HepG2 (cell line): Measurements from ENCODE around the gene KDM4B. TPM values are rescaled to one million over a fixed set of nuclear protein-coding genes. Genes with fewer than 3 reads are reported as not detected.

Experiments used
- KLF9 ChIP-seq: IDR thresholded peaks from 2 replicates; pipeline ENCODE4 v1.6.1; 2016; ENCODE audit warnings: low read depth
- MXD3 ChIP-seq: IDR thresholded peaks from 2 replicates; pipeline ENCODE4 v1.6.1; 2016; ENCODE audit warnings: mild to moderate bottlenecking, missing biosample characterization, missing genetic modification reagents
- PAWR ChIP-seq: sonication (generic); formaldehyde crosslinking; IDR thresholded peaks from 2 replicates; pipeline ENCODE4 v1.4.0; 2020; ENCODE audit warnings: missing genetic modification reagents, mild to moderate bottlenecking, borderline replicate concordance
- TBX2 ChIP-seq: sonication (generic); formaldehyde crosslinking; IDR thresholded peaks from 2 replicates; pipeline ENCODE4 v1.5.0; 2020; ENCODE audit warnings: missing genetic modification reagents, mild to moderate bottlenecking, borderline replicate concordance
- ZBTB40 ChIP-seq, 2 experiments: fragments of 450-650 bp in 1 of 2; sonication (generic) in 1 of 2; formaldehyde crosslinking in 1 of 2; IDR thresholded peaks; 2 replicates each; pipeline versions ENCODE4 v1.6.1 to v1.8.0; 2016 to 2022; ENCODE audit warnings: antibody characterized with exemption in 1 of 2, mild to moderate bottlenecking in 1 of 2, missing genetic modification reagents in 1 of 2
- ZNF552 ChIP-seq: sonication (generic); formaldehyde crosslinking; IDR thresholded peaks from 2 replicates; pipeline ENCODE4 v1.9.0; 2022; ENCODE audit warnings: missing genetic modification reagents, mild to moderate bottlenecking, borderline replicate concordance
- ZNF747 ChIP-seq: sonication (generic); formaldehyde crosslinking; IDR thresholded peaks from 2 replicates; pipeline ENCODE4 v1.8.1; 2023; ENCODE audit warnings: missing genetic modification reagents, mild to moderate bottlenecking, borderline replicate concordance
- polyA plus RNA-seq, 8 experiments: library from polyadenylated mRNA; depleted of rRNA in 3 of 8; stranded (reverse) in 7 of 8; unstranded in 1 of 8; fragments of >200 nt; fragmentation: Illumina TruSeq in 4 of 8; extraction: Trizol in 4 of 8; gene quantifications; 2 replicates each; pipeline versions ENCODE4 v1.2.1 to v1.2.3, GENCODE V29; 2011 to 2016; ENCODE audit warnings: low read depth in 4 of 8, missing spikeins in 1 of 8, mixed read lengths in 1 of 8; ENCODE audit not compliant: insufficient read depth in 1 of 8
- total RNA-seq, 5 experiments: library from RNA; depleted of rRNA; stranded (reverse); fragments of >200 nt; fragmentation: Illumina TruSeq; extraction: Trizol; gene quantifications; 2 replicates each; pipeline ENCODE4 v1.2.3, GENCODE V29; 2016; ENCODE audit warnings: low read depth in 1 of 5
- TF ChIP-seq, protein P1 (sequence below): IDR thresholded peaks from 2 replicates; pipeline ENCODE4 v1.6.1; 2016; ENCODE audit warnings: low read depth, missing genetic modification reagents, missing compliant biosample characterization

KDM4B gene
- total and polyA plus RNA-seq, 2 of the 13 experiments (the other 11 are each of a cell fraction or from before 2014, with no cell fraction given), result 4.9 to 14.6 TPM

DNA sequence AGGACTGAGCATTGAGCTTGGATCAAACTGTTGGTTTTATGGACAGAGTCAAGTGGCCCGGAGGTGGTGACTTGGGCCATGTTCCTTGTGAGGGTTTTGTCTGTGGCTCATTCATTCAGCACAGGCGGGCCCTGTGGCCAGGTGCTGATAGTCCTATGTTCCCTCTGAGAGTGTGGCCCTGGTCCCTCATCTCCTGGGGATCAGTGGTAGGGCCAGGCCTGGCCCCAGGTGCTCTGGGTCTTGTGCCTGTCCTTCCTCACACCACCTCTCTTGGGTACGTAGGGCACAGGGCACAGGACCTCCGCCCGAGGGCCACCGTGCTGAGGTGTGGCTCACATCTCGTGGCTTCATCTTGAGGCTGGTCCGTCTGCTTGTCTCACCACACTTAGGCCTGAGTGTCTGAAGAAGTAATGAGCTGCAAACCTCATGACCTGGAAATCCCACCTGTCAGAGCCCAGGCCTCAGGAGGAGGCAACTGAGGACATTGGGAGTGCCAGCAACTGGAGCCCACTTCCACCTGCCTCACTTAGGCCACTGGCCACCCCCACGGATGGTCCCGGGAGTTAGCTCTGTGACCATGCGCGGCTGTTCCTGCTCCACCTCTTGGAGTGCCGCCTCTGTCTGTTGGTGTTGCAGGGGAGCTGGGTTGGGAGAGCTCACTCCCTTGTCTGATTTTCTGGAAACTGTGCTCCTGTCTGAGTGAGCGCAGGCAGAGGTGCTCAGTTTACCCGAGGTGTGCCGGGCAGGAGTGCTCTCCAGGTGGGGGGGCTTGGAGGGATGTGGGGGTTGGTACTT lies 53.4 kb downstream of the KDM4B start (continued):
- TF ChIP-seq ZBTB40 (IDR thresholded peaks at IDR 0.05) (no peak), ZBTB40 (CRISPR knock-in tag; IDR thresholded peaks at IDR 0.05) (no peak), MXD3 (CRISPR knock-in tag) (no peak), ZNF552 (CRISPR knock-in tag) (no peak), PAWR (CRISPR knock-in tag) (no peak), TBX2 (CRISPR knock-in tag) (no peak), ZNF747 (CRISPR knock-in tag) (no peak), KLF9 (no peak)
- TF ChIP-seq, protein P1, sequence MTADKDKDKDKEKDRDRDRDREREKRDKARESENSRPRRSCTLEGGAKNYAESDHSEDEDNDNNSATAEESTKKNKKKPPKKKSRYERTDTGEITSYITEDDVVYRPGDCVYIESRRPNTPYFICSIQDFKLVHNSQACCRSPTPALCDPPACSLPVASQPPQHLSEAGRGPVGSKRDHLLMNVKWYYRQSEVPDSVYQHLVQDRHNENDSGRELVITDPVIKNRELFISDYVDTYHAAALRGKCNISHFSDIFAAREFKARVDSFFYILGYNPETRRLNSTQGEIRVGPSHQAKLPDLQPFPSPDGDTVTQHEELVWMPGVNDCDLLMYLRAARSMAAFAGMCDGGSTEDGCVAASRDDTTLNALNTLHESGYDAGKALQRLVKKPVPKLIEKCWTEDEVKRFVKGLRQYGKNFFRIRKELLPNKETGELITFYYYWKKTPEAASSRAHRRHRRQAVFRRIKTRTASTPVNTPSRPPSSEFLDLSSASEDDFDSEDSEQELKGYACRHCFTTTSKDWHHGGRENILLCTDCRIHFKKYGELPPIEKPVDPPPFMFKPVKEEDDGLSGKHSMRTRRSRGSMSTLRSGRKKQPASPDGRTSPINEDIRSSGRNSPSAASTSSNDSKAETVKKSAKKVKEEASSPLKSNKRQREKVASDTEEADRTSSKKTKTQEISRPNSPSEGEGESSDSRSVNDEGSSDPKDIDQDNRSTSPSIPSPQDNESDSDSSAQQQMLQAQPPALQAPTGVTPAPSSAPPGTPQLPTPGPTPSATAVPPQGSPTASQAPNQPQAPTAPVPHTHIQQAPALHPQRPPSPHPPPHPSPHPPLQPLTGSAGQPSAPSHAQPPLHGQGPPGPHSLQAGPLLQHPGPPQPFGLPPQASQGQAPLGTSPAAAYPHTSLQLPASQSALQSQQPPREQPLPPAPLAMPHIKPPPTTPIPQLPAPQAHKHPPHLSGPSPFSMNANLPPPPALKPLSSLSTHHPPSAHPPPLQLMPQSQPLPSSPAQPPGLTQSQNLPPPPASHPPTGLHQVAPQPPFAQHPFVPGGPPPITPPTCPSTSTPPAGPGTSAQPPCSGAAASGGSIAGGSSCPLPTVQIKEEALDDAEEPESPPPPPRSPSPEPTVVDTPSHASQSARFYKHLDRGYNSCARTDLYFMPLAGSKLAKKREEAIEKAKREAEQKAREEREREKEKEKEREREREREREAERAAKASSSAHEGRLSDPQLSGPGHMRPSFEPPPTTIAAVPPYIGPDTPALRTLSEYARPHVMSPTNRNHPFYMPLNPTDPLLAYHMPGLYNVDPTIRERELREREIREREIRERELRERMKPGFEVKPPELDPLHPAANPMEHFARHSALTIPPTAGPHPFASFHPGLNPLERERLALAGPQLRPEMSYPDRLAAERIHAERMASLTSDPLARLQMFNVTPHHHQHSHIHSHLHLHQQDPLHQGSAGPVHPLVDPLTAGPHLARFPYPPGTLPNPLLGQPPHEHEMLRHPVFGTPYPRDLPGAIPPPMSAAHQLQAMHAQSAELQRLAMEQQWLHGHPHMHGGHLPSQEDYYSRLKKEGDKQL, result no peak
- TF ChIP-seq, all 625 proteins: peak for 0
